Uterus (tissue), 4 donors: Measurements from ENCODE around the gene DAB2IP. TPM values are rescaled to one million over a fixed set of nuclear protein-coding genes. Genes with fewer than 3 reads are reported as not detected.

ENCODE experiments used
- DNase-seq, 2 donors: peaks; one replicate each; pipeline ENCODE4 v3.0.0-alpha.2; 2019 to 2020
- H3K27ac ChIP-seq, 2 donors: fragments of 200-600 bp; sonication (generic); 1 replicate in 1 of 2; 2 replicates in 1 of 2; pipeline ENCODE4 v1.5.1; 2016 to 2018
- H3K27me3 ChIP-seq, 2 donors: fragments of 200-600 bp; sonication (generic); one replicate each; pipeline ENCODE4 v1.5.1; 2018 to 2019; ENCODE audit warnings: control low read depth in 1 of 2
- H3K36me3 ChIP-seq, 2 donors: fragments of 200-600 bp; sonication (generic); one replicate each; pipeline ENCODE4 v1.5.1; 2019; ENCODE audit warnings: control low read depth in 1 of 2
- H3K4me1 ChIP-seq, 2 donors: fragments of 200-600 bp; sonication (generic); one replicate each; pipeline ENCODE4 v1.5.1; 2018 to 2019; ENCODE audit warnings: control low read depth in 1 of 2
- H3K4me3 ChIP-seq, 2 donors: fragments of 200-600 bp; sonication (generic); 1 replicate in 1 of 2; 2 replicates in 1 of 2; pipeline ENCODE4 v1.5.1; 2018 to 2019; ENCODE audit warnings: mild to moderate bottlenecking in 1 of 2
- H3K9me3 ChIP-seq, 2 donors: fragments of 200-600 bp; sonication (generic); one replicate each; pipeline ENCODE4 v1.5.1; 2019; ENCODE audit warnings: control low read depth in 1 of 2
- CTCF ChIP-seq, 4 experiments: fragments of 200-600 bp in 2 of 4; fragments of 450-650 bp in 2 of 4; sonication (generic) in 2 of 4; IDR thresholded peaks; one replicate each; pipeline ENCODE4 v1.5.1; 2016 to 2019; ENCODE audit warnings: antibody characterized with exemption in 4 of 4, mild to moderate bottlenecking in 2 of 4, moderate library complexity in 1 of 4
- POLR2A ChIP-seq, 2 donors: fragments of 450-650 bp; IDR thresholded peaks; one replicate each; pipeline ENCODE4 v1.6.1; 2016; ENCODE audit warnings: antibody characterized with exemption in 2 of 2, mild to moderate bottlenecking in 1 of 2, moderate library complexity in 1 of 2
- intact Hi-C: fragments of 100-400 bp; cut with DNase I; formaldehyde crosslinking; loops from one replicate; pipeline ENCODE4 v1.15.1; 2023; ENCODE audit warnings: low total_unique reads
- total RNA-seq, 4 donors: library from RNA; depleted of rRNA in 3 of 4; stranded (reverse); fragments of >200 nt in 3 of 4; gene quantifications; one replicate each; pipeline versions ENCODE4 v1.1.0 to v1.2.4, GENCODE V29; 2014 to 2023
- donor health status: DM: yes; HTN: yes; CAD: no.

The DAB2IP gene
- total RNA-seq, 4 donors from 2014 or later: 22.0 to 139 (median 31.6) TPM

GRCh38 chr9:121676926-121677325 lies 25.5 kb downstream of the DAB2IP start:
- H3K27me3 ChIP-seq: no peaks in the 10 kb centered on the region
- no peaks in the 10 kb centered on the region for H3K36me3 ChIP-seq
- no peak for DNase-seq
- H3K27ac ChIP-seq: no peak overlapping the region
- H3K4me1 ChIP-seq: no peaks in the 10 kb centered on the region
- intact Hi-C loops: no loop called here
- TF ChIP-seq CTCF (IDR thresholded peaks at IDR 0.05): no peak
- no peak for TF ChIP-seq POLR2A (IDR thresholded peaks at IDR 0.05)
- no peak overlapping the region for H3K4me3 ChIP-seq
- H3K9me3 ChIP-seq: no peaks in the 10 kb centered on the region

GRCh38 chr9:121678501-121679022 lies 27.1 kb downstream of the DAB2IP start:
- intact Hi-C loops: no loop called here
- no peak overlapping the region for H3K27ac ChIP-seq
- H3K27me3 ChIP-seq: no peaks in the 10 kb centered on the region
- no peaks in the 10 kb centered on the region for H3K4me1 ChIP-seq
- no peak overlapping the region for H3K4me3 ChIP-seq
- no peaks in the 10 kb centered on the region for H3K9me3 ChIP-seq
- H3K36me3 ChIP-seq: no peaks in the 10 kb centered on the region
- TF ChIP-seq CTCF (IDR thresholded peaks at IDR 0.05) (no peak), POLR2A (IDR thresholded peaks at IDR 0.05) (no peak)
- DNase-seq: no peak

- TF ChIP-seq POLR2A (IDR thresholded peaks at IDR 0.05) (no peak), CTCF (IDR thresholded peaks at IDR 0.05) (no peak)
- DNase-seq: no peak
- Histone ChIP-seq H3K27ac (no peak overlapping the region), H3K36me3 (no peaks in the 10 kb centered on the region), H3K27me3 (no peaks in the 10 kb centered on the region), H3K4me3 (no peak overlapping the region), H3K4me1 (no peaks in the 10 kb centered on the region), H3K9me3 (no peaks in the 10 kb centered on the region)
- intact Hi-C loops: loop anchor here (10.0 kb wide), 1 partner anchor 125 kb away; no protein-coding TSS in a partner anchor
Measured at GRCh38 chr9:121679901-121680635, 28.6 kb downstream of the DAB2IP start.

- H3K4me1 ChIP-seq: no peaks in the 10 kb centered on the region
- DNase-seq: no peak
- no peak overlapping the region for H3K4me3 ChIP-seq
- intact Hi-C loops: loop anchor here (10.0 kb wide), 1 partner anchor 127 kb away; no protein-coding TSS in a partner anchor
- no peaks in the 10 kb centered on the region for H3K36me3 ChIP-seq
- TF ChIP-seq CTCF (IDR thresholded peaks at IDR 0.05) (no peak), POLR2A (IDR thresholded peaks at IDR 0.05) (no peak)
- no peaks in the 10 kb centered on the region for H3K9me3 ChIP-seq
- no peak overlapping the region for H3K27ac ChIP-seq
- no peaks in the 10 kb centered on the region for H3K27me3 ChIP-seq
Measured at GRCh38 chr9:121681404-121681803, 30.0 kb downstream of the DAB2IP start.

GRCh38 chr9:121682201-121682600 lies 30.8 kb downstream of the DAB2IP start:
- no peaks in the 10 kb centered on the region for H3K4me1 ChIP-seq
- no peaks in the 10 kb centered on the region for H3K9me3 ChIP-seq
- H3K36me3 ChIP-seq: no peaks in the 10 kb centered on the region
- no peaks in the 10 kb centered on the region for H3K27me3 ChIP-seq
- no peak overlapping the region for H3K27ac ChIP-seq
- H3K4me3 ChIP-seq: no peak overlapping the region
- intact Hi-C loops: loop anchor here (10.0 kb wide), 1 partner anchor 127 kb away; no protein-coding TSS in a partner anchor
- TF ChIP-seq CTCF (IDR thresholded peaks at IDR 0.05): no peak
- TF ChIP-seq POLR2A (IDR thresholded peaks at IDR 0.05): no peak
- DNase-seq: no peak
